Stimulated activated CD4-positive, alpha-beta T cell treated with anti-CD3 and anti-CD28 coated beads, TNF-alpha, amount 100 ng/mL, for 24 hours (primary cell): Measurements from ENCODE around the gene TMEM131.

Experiments
- DNase-seq, 3 experiments: peaks; one replicate each; pipeline ENCODE4 v3.0.0-alpha.2; 2020; ENCODE audit warnings: low read depth in 3 of 3

Gene TMEM131

GRCh38 chr2:97707362-97708047 is 288.2 kb downstream of the TMEM131 start:
- no peak for DNase-seq

- DNase-seq, result no peak
These were observed 288.9 kb downstream of the TMEM131 start for GRCh38 chr2:97706708-97707345.
